HG03439 (cell line): ENCODE results near the gene C17orf113.
A peak's percentile ranks its signal among the peaks of the same experiment; 100 is the strongest.

ENCODE experiments used
- ATAC-seq: cut with Tn5 transposase; IDR thresholded peaks from one replicate; pipeline ENCODE4 v1.9.1; 2021; ENCODE audit warnings: mild to moderate bottlenecking, moderate library complexity; ENCODE audit not compliant: unreplicated experiment

Gene C17orf113

DNA sequence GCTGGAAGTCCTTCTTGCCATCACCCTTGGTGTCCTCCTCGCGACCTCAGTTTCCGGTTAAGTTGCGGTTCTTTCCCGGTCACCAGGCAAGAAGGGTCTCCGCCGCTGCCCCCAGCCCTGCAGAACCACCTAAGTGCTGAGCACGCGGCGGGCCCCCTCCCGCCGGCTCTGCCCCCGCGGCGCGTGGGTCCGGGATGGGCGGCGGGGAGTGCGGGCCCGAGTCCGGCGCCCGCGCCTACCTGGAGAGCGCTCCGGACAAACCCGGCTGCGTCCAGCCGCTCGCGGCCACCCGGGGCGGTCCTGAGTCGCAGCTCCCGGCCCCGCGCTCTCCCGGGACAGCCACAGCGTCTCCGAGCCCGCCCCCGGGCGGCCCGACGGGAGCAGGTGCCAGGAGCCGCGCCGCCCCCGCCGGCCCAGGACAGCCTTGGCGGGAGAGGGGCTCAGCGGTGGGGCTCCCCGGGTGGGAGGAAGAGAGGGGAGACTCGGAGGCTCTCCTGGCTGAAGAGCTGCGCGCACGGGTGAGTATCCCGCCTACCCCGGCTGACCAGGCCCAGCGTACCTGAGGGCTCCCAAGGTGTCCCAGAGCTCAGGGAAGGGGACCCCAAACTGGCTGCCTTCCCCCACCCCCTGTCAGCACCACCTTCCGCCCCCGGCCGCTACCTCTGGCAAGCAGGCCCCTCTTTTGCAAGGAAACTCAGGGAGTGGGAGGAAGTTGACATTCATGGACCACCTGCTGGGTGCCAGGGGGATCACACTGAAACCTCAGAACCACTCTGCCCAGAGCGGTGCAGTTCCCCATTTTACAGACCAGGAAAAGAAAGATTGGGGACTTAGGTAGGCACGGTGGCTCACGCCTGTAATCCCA, 22.2 kb upstream of the C17orf113 start:
- ATAC-seq = no peak

DNA sequence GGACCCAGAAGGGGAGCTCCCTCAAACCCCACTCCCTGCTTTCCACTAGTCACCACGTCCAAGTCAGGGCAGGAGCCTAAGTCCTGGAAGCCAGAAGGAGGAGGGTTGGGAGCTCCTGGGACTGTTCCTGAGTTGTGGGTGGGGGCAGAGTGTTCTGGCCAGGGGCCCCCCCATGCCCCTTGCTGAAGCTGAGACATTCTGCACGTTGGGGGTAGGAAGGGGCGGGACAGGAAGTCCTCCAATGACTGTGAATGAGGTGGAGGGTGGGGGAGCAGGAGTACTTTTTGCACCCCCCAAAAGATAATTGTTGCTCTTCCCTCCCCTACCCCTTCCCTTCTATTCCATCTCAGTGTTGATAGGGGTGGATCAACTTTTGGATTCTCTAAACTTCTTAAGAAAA, 21.4 kb upstream of the C17orf113 start:
- no peak for ATAC-seq

DNA sequence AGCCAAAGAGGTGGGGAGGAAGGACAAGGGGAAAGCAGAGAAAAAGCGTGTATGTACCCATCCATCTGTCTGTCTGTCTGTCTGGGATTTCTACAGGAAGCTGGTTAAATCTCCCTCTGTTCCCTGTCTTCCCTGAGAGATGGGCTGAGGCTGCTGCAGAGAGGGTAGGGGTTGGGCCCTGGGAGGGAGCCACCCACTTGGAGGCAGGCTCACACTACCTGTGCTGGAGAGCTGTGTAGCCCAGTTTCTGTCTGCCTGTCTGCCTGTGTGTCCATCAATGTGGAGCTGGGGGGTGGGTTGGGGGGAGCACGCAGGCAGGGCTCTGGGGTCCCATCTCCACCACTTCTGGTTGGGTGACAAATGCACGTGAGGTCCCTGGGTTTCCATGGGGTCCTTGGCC, 18.6 kb upstream of the C17orf113 start:
- no peak for ATAC-seq

DNA sequence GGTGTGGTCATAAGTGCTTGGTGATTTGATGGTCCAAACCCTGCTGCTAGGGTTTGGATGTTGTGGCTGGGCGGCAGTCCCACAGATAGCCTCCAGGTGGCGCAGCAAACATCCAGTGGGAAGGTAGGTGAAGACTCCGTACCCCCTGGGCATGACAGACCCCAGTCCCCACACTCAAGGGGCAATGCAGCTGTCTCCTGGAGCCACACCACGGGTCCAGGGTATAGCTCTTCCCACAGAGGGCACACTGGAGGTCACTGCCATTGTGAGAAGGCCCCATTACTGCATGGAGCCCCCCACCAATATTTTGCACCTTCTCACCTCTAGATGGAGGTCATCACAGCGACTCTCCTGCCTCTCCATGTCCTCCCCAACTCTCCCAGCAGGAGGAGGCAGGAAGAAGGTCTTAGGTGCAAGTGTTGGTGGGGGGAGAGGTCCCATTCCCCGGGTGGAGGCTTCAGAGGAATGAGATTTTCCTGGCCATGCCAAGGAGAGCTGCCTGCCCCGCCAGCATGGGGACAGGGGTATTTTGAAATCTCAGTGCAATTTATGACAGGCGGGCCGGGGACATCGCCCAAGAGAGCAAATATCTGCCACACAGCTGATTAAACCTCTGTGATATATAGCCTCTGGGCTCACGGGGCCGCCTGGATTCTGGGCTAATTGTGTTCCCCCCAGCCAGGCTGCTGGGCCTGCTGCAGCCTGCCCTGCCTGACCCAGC, 17.1 kb upstream of the C17orf113 start:
- no peak for ATAC-seq

DNA sequence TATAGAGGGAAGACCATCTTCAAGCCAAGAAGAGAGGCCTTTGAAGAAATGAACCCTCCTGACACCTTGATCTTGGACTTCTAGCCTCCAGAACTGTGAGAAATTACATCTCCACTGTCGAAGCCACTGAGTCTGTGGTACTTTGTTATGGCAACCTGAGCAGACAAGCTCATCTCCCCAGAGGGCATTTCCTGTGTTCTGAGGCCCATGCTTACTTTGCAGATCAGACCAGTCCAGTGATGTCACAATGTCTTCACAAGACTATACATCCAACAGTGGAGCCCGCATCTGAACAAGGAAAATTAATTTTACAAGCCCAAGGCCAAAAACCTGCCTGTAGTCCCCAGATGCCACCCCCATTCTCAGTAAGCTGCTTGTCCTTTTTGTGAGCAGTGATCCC, 14.8 kb upstream of the C17orf113 start:
- ATAC-seq = no peak

DNA sequence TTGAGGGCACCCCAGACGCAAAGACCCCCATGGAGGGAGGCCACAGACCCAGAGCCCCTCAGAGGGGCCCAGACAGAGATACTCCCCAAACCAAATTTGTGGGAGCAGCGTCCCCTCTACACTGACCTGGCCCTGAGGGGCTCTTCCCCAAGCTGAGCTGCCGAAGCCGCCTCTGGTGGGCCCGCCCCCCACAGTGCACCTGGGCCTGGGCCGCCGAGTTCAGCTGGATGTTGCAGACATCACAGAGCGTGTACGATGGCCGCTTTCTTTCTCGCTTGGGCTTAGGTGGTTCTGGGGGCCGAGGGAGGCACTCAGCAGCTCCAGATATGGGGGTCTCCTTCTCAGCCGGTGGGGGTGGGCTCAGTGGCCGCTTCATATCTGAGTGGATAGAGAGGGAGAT, 12.3 kb upstream of the C17orf113 start:
- no peak for ATAC-seq

DNA sequence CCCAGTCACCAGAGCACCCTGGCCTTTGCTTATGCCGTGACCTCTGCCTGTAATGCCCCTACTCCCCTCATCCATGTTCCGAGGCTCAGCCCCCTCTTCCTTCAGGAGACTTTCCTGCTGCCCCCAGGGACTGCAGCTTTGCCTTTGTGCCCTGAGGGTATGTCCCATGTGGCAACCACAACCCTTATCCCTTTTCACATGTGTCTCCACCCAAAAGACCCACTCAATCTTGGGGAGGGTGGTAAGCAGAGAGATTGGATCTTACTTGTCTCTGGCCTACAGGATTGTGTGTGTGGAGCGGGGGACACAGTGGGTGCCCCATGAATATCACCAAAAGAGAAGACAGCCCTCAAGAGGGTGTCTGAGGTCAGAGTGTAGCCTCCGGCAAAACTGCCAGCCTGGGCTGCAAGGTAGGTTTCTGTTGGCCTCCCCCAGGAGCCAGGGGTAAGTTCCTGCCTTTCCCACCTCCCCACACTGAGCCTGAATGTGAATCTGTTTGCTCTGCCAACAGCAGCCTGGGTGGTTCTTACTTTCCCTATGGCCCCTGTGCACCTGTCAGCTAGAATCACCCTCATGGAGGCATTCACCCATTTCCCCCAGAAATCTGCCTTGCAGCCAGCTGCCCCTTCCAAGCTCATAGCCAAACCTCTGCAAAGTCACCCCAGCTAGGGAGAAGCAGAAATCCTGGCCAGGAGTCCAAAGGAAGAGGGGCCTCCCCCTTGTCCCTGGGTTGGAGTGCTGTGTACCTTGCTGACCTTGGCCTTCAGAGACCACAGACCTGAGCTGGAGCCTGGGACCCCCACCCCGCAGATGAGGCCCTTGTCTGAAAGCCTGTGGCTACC, 11.5 kb upstream of the C17orf113 start:
- ATAC-seq = no peak

DNA sequence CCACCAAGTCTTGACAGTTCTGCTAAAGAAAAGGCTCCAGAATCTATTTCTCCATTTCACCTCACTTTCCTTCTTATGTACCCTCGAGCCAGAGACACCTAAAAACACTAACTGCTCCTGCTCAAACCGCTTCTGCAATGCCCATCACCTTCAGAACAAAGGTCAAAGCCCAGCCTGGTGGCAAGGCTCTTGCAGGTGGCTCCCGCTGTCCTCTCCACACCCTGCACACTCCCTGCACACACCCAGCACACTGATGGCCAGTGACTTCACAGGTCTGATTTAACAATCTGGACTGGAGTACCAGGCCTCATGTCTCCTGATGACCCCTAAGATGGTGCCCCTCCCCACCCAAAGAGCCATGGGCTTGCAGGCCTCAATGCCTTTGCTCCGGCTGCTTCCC, 9.8 kb upstream of the C17orf113 start:
- no peak for ATAC-seq

DNA sequence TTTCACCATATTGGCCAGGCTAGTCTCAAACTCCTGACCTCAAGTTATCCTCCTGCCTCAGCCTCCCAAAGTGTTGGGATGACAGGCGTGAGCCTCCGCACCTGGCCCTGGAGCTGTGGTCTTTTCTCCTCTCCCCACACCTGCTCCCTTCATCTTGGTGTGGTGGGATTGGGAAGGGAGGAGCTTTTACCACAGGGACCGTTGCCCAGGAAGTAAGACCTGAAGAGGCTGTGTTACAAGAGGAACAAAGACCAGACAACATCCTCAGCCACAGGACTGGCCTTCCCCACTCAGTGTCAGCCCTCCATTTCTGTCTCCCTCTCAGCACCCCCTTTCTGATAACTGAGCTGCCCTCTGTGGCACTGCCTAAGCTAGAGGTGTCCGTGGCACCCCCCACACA, 9.4 kb upstream of the C17orf113 start:
- no peak for ATAC-seq

DNA sequence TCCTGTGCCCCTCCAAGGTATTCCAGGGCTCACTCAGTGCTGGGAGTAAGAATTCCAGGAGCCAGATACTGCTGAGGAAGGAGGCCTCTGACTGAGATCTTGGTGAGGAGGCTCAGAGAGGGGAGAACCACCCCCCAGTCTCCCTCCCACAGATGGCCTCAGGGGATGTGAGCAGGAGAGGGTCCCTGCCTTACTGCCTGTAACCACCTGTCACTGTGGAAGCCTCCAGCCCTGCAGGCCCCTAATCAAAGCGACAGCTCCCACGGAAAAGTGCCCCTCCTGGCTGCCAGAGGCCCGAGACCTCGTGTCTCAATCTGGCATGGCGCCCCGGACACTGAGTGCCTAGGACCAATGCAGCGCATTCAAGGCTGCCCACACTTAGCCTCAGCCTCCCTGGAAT, 7.7 kb upstream of the C17orf113 start:
- ATAC-seq = no peak

DNA sequence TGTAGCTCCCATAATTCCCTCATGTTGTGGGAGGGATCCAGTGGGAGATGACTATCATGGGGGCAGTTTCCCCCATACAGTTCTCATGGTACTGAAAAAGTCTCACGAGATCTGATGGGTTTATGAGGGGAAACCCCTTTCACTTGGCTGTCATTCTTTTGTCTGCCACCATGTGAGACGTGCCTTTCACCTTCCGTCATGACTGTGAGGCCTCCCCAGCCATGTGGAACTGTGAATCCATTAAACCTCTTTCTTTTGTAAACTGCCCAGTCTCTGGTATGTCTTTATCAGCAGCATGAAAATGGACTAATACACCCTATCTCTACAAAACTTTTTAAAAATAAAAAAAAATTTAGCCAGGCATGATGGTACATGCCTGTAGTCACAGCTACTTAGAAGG, 6.2 kb upstream of the C17orf113 start:
- ATAC-seq = no peak

DNA sequence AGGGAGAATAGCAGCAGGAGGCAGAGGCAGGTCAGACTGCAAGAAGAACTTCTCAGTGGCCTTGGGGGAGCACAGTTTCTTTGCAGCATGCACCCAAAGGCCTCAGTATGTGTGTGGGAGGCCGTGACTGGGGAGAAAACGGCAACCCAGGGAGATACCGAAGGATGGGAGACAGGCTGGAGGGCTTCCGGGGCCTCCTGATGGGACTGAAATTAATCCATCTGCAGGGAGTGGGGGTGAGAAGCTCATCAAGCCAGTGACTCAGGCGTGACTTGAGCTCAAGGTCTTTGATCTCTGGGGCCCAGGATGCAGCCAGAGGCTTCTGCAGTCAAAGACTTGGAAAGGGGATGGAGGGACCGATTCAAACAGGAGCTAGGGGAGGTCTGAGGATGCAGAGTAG, 5.1 kb upstream of the C17orf113 start:
- ATAC-seq = no peak

DNA sequence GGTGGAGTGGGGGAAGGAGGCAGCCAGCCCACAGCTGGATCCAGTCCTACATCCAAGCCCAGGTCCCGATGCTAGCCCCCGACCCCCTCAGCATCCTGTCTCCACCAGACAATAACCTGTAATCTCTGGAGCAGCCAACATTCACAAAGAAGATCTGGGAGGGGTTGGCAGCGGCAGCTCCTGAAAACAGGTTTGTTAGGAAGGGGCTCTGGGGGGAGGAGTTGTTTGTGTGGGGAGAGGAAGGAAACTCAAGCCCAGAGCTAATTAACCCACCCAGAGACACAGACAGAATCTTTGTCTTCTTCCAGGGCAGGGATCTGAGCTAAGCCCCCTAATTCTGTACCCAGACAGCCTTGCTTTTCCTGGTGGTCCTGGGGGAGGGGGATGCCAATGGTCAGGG, 4.6 kb upstream of the C17orf113 start:
- ATAC-seq = no peak

DNA sequence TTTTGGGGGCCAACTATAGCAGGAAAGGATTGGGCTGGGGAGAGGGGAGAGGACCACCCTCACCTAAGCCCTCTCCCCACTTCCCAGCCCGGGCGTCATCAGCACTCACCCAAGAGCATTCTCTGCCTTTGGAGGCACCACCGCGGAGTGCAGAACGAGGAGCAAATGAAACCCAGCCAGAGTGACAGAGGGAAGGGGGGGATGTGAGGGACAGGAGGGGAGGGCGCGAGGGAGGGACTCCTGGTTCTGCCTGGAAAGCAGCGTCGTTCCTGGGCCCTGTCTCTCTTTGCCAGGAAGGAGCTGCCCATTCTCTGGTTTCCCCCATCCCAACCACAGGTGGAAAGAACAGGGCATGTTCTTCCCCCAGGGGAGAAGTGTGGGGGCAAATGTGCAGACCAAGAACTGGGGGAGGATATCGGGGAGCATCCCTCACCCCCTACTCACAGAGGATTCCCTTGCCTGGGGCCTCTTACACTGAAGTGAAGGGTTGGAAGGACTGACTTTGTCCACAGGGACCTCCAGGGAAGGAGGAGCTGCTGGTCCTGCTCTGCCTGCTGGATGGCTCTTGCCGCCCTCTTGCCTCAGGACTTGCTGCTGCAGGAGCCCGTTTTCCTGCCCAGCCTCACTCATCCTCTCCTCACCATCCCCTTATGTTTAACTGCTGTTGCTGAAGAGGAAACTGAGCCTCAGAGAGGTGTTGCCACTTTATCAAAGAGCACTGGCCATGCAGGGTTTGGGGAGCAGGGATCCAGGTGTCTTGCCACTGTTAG, 3.5 kb upstream of the C17orf113 start:
- no peak for ATAC-seq

DNA sequence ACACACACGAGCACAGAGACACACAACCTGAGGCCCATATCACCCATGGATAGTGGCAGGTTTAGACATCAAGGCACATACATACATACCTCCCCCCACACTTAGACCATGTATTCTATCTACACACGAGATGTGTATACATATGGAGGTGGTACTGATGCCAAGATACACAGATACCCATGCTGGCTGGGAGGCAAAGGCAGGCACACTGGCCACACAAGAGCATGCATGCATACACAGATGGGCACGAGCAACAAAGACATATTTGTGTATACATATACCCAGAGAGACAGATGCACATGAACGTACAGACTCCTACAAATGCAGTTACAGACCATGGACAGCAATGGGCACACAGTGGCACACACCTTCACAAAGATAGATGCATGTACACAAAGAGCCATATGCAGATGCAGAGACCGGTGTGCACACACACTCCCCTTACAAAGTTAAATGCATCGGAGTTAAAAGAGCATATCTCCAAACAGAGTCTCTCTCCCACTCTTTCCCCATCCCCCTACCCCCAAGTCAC, 2.0 kb upstream of the C17orf113 start:
- ATAC-seq = no peak

DNA sequence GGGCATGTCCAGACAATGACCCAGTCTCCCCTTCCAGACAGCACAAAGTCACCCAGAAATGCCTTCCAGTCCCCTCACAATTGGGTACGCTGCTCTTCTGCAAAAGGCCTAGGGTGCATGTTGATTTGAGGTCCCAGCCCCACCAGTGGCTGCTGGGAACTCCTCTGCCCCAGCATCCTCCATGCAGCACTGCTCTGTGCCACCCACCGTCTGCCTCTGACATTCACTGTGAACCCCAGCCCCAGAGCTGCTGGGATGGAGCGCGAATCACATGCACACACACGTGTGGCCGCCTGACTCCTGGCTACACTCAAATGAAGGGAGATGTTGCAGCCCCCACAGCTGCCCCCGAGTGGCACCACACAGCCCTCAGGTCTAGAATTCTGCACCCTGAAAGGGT, 1.2 kb upstream of the C17orf113 start:
- ATAC-seq = no peak

DNA sequence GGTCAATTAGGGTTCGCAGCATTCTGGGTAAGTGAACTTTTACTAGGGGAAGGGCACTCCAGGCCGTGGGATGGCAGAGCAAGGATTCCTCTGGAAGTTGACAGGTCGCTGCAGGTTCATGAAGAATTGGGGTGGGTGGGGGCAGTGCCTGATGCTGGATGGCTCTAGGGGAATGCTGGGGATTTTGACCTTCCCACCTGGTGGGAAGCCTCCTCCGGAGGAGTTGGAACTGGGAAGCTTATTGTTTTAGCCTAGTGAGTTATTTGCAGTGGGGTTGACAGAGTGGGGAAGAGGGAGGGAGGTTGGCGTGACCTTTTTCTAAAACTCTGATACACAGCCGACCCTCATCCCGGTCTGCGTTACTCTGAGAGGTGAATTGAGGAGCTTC, 606 bp upstream of the C17orf113 start:
- no peak for ATAC-seq

DNA sequence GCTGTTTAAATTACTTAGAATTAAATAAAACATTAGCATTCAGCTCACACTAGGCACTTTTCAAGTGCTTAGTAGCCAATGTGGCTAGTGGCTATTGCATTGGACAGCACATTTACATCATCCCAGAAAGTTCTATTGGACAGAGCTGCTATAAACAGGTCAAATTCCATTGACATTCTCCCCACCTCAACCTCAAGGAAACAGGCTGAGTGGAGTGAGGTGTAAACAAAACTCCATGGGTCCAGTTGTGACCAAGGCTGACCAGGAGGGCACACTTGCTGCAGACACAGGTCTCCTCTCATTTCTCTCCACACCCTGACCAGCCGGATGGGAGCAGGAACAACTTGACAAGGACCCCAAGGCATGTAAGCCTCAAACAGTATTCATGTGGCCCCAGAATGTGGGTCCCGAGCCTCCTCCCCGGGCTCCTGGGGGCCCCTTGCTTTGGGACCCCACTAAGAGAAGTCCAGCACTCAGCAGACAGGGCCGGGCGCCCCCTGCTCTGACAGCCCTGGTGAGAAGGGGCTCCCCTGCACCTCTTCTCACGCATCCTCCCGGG, 488 bp downstream of the C17orf113 start:
- peak; percentile 27 for ATAC-seq

DNA sequence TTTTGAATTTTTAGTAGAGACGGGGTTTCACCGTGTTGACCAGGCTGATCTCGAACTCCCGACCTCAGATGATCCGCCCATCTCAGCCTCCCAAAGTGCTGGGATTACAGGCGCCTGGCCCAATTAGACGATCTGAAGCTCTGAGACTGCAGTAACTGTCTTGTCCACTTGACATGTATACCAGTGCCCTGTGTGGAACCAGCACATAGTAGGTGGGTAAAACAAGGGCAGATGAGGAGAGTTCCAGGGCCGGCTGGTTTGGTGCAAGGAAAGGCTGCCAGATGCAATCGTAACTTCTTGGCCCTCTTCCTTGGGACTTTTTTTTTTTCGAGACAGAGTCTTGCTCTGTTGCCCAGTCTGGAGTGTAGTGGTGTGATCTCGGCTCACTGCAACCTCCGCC, 3.1 kb downstream of the C17orf113 start:
- no peak for ATAC-seq

DNA sequence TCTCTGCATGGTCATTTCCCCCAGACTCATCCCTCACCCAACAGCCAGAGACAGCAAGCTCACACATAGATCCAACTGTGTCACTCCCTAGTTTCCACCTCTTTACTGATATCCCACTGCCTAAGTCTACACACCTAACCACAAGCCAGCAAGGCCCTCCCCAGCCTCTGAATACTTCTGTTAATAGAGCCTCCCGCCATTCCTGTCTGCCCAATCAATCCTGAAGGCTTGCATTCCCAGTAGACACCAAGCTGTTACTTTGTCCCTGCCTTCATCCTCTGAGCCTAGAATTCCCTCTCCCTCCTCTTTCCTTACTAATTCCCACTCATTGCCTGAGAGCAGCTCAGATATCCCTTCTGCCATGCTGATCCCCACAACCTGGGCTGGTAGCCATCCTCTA, 4.7 kb downstream of the C17orf113 start:
- ATAC-seq = no peak
